GM21576 (cell line): Measurements from ENCODE around the gene CTSD.

Experiments
- ATAC-seq: cut with Tn5 transposase; IDR thresholded peaks from one replicate; pipeline ENCODE4 v1.9.1; 2021; ENCODE audit warnings: mild to moderate bottlenecking, moderate library complexity; ENCODE audit not compliant: unreplicated experiment

Gene CTSD

DNA sequence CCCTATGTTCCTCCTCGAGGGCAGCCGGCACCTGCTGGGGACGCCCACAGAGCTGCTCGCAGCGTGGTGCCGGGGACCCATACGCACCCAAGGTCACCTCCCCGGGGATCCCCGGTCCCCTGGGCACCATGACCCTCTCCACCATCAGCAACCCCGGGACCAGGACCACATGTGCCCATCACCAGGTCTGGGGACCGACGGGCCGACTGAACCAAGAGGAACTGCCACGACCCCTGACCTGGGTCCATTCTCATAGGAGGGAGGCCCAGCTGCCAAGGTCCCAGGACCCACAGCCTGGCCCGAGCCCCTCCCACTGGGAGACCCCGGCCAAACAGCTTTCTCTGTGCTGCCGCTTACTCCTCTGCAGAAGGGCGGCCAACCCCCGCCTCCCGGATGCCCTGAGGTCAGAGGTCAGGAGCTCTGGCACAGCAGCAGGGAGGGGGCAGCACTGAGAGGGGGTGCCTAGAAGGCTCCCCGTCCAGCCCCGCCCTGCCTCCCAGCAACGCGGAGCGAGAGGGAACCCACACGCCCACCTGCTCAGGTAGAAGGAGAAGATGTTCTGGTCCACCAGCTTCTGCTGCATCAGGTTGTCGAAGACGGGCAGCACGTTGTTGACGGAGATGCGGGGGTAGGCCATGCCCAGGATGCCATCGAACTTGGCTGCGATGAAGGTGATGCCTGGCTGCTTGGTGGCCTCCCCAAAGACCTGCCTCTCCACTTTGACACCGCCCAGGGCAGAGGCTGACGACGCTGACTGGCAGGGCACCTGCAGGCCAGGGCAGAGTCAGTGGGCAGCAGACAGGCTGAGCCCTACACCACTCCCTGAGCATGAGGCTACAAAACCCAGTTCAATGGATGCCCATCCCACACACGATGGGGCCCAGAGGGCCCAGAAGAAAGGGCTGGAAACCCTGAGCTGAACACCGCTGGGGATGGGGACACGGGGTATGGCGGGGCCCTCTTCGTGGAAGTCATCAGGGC is 6.6 kb downstream of the CTSD start:
- no peak for ATAC-seq

DNA sequence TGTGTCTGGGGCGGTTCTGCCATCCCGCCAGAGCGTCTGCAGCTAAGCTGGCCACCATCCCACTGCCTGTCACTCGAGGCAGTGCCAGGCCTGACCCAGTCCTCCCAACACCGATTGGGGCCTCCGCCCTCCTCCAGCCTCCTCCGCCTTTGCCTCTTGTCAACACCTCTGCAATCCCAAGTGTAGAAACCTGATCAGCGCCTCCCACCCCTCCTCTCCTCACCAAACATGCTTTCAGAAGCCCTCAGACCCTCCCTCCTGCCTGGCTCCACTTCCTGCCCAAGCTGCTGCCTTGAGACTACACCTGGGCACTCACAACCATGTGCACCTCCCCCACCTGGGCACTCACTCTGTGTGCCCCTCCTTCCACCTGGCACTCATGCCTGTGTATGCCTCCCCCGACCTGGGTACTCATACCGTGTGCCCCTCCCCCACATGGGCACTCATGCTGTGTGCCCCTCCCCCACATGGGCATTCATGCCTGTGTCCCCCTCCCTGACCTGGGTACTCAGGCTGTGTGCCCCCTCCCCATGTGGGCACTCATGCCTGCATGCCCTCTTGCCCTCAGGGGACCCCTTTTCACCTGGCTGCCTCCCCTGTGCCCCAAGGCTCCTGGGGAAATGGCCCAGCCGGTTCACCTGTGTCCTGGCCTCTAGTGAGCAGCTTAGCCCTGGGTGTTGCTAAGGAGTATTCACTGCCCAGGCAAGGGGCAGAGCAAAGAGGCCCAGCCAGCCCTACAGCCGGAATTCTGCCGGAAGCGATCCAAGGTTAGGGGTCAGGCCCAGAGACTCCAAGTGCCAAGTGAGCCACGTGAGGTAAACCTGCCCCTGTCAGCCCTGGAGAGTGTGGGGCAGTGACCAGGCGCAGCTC is 7.8 kb downstream of the CTSD start:
- ATAC-seq, result no peak

DNA sequence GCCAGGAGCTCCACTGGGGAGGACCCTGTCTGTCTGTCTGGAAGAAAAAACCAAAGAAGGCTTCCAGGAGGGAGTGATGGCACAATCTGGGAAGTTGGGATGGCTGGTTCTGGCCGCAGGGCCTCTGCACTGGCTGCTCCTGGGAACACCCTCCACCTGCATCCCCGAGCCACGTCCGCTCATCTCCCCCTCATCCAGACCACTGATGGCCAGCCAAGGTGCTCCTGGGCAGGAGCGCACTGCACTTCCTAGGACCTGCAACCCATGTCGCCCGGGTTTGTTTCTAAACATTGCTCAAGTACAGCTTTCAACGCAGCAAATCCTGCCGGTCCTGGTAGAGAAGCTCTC is 8.4 kb downstream of the CTSD start:
- ATAC-seq, result no peak

DNA sequence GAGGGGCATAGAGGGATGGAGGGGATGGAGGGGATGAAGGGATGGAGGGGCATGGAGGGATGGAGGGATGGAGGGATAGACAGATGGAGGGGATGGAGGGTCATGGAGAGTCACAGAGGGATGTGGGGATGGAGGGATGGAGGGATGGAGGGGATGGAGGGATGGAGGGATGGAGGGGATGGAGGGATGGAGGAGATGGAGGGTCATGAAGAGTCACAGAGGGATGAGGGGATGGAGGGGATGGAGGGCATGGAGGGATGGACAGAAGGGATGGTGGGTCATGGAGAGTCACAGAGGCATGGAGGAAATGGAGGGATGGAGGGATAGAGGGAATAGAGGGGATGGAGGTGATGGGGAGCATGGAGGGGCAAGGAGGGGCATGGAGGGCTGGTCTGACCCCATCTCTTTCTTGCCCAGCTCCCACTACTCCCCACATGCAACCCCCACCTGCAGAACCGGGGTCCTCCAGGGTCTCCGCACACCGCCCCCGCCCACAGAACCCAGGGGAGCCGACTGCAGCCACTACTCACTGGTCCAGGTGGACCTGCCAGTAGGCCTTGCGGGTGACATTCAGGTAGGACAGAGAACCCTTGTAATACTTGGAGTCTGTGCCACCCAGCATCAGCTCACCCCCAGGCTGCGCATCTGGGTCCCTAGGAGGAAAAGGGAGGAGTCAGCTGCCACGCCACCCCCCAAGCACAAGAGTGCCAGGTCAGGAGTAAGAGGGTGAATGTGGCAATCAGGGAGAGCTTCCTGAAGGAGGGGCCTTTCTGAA is 9.2 kb downstream of the CTSD start:
- ATAC-seq, result no peak

DNA sequence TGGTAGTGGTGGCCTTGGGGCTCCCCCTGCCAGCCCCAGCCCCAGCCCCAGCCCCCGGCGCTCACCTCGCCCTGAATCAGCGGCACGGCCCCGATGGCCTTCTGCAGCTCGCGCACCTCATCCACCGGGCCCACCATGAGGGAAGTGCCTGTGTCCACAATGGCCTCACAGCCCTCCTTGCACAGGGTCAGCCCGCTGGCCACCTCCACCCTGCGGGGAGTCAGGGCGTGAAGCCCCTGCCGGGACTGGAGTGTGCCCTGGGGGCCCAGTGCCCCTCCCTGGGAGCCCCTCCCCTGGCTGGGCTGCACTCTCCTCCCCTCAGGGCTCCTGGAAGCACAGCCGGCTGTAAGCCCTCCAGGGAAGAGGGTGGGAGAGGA is 9.8 kb downstream of the CTSD start:
- no peak for ATAC-seq

DNA sequence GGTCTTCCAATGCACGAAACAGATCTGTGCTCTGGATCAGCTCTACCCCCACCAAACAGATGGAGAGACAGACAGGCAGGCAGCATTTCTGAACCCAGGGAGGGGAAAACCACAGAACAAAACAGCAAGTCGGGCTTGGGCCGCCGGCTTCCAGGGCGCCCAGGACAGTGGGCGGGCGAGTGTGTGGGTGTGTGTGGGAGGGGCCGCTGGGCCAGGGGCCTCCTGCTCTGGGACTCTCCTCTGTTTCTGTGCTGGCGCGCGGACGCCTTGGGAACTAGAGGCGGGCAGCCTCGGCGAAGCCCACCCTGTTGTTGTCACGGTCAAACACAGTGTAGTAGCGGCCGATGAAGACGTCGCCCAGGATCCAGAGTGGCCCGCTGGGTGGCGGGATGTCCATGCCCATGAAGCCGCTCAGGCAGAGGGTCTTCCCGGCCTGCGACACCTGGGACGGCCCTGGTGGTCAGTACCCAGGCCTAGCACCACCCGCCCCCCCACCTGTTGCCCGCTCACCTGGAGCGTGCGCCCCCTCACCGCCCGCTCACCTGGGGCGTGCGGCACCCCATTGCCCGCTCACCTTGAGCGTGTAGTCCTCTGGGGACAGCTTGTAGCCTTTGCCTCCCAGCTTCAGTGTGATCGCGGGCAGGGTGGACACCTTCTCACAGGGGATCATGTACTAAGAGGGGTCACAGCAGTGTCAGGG is 10.3 kb downstream of the CTSD start:
- no peak for ATAC-seq

DNA sequence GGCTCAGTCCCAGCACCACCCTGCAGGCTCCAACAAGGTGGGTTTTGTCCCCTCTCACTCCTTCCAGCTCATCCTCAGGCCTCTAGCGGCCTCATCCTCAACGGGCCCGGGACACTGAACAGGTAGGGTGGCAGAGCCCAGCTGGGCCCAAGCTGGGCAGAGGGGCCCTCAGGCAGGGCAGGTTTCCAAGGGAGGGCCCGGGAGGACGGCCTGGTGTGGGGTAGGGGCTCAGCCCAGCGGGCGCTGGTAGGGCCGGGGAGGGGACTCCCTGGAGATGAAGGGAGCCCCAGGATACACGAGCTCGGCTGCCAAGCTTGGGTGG is 10.9 kb downstream of the CTSD start:
- no peak for ATAC-seq

DNA sequence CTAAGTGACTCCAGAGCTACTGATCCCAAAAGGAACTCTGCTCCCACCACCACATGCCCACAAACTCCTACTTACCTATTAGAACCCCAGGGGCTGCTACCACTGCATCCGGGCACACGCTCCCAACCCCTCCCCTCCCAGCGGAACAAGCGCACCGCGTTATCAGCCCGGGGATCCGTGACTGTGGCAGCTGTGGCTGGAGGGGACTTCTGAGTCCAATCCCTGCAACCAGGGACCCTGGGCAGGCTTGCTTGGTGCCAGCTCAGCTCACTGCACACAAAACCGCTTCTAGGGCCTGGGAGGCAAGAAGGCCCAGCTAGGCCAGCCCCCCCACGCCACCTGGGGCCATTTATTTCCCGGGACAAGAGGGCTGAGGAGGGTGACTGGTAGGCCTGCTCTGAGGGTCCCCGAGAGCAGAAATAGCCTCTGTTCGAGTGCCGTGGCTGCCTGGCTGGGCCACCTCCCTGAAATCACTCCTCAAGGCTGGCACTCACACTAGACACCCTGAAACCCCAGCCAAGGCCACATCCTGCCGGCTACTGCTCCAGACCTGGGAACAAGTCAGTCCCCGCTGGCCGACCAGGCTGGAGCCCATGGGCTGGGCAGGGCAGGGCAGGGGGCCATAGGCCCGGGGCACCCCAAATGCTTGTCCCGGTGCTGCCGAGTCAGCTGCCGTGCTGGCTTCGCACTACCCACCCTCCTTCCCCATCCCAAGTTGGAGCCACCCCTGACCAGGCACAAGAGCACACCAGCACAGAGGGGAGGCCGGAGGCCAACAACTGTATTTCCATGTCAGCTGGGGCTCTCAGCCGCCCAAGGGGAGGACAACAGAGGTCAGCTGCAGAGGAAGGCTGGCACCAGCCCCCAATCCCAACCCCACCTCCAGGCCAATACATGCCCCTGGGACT is 11.5 kb downstream of the CTSD start:
- ATAC-seq, result no peak

DNA sequence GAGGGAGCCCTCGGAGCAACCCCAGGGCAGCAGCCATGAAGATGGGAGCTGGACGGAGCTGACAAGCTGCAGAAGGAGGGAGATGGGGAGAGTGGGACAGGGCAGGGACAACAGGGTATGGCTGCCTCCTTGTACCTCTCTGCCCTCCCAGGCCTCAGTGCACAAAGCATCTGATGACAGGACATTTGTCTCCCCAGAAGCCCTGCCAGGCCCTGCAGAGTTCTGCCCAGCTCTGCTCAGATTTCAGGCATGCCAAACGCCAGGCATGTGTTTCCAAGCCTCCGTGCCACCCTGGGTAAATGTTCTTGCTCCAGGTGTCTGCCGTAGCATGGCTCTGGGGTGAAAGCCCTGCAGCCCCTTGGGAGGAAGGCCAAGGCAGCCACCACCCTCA is 12.2 kb downstream of the CTSD start:
- no peak for ATAC-seq

DNA sequence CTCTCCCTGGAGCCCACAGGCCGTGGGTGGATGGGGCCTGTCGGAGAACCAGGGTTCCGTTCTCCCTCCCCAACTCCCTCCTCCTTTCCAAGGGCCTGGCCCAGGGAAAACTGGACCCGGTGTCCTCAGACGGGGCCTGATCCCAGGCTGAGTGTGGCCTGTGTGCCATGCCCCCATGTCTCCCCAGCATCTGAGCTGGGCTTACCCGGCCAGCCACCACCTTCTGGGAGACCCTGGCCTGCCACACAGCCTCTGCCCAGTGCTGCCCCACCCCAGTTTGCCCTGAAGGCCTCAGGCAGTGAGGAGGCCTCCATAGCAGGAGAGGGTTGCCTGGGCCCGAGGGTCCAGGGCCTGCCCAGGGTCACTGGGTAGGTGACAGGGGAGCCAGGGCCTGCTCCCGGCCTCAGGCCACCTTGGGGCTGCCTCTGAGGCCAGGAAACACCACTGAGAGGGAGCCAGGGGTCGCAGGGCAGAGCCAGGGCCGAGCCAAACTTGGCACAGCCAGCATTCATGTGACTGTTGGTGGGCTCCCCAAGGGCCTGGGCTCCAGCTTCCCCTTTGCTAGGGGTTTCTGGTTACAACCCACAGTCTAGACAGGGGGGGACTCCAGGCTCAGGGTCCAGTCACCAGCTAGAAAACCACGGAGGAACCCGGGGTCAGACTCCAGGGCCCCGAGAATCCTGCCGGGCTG is 12.7 kb downstream of the CTSD start:
- ATAC-seq, result no peak

DNA sequence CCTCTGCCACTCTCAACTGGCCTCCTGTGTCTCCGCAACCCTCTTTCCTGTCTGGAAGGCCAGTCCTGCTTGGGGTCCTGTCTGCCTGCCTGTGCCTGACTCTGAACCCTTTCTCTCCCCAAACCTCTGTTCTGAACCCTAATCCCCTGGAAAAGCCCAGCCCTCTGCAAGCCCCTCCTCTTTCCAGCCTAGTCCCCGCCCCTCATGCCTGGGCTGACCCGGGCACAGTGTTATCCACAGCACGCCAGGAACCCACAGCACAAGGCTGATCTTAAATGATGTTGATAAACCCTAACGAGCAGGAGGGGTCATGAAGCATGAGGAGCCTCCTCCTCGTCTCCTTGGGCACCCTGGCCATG is 13.3 kb downstream of the CTSD start, which contains the start of gene IFITM10:
IFITM10 (minus strand) TSS at position 115 of the 359 bp plus-strand sequence. CDS start 153 bp downstream, outside the sequence.
- ATAC-seq, result no peak

DNA sequence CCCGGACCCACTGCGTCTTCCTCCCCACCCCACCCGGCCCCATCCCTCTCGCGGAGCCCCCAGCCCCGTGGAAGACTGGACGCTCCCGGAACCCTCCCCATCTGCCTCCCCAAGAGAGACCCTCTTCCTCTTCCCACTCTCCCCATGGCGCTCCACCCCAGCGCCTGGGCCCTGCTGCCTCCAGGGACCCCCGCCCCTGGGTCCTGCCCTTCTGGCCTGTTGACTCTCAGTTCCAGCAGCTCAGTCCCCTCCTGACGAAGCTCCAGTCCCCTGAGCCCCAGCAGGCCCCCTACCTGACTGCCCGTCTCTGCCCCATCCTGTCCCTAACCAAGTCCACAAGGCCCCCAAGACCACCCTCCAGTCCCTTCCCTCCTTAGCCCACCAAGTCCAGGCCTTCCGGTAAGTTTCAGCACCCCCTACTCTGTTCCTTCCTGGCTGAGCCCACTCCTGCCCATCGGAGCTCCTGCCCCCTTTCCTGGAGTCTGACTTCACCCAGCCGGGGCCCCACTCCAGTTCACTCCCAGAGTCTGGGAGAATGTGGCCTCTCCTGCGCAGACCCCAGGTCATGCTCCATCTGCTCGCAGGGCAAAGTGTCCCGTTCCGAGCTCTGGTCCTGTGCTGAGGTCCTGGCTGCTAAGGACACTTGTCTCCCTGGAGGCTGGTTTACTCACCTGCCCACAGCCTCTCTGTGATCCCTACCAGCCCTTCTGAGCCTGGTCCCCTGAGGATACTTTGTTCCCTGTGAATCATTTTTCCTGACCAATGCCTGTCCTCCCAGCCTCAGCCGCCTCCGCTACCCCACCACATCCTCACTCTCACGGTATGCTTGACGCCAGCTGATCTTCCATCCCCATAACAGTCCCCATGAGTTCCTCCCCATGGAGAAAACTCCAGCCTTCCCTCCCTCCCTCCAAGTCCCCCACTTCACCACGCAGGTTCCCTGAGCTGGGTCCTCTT is 14.1 kb downstream of the CTSD start:
- no peak for ATAC-seq

DNA sequence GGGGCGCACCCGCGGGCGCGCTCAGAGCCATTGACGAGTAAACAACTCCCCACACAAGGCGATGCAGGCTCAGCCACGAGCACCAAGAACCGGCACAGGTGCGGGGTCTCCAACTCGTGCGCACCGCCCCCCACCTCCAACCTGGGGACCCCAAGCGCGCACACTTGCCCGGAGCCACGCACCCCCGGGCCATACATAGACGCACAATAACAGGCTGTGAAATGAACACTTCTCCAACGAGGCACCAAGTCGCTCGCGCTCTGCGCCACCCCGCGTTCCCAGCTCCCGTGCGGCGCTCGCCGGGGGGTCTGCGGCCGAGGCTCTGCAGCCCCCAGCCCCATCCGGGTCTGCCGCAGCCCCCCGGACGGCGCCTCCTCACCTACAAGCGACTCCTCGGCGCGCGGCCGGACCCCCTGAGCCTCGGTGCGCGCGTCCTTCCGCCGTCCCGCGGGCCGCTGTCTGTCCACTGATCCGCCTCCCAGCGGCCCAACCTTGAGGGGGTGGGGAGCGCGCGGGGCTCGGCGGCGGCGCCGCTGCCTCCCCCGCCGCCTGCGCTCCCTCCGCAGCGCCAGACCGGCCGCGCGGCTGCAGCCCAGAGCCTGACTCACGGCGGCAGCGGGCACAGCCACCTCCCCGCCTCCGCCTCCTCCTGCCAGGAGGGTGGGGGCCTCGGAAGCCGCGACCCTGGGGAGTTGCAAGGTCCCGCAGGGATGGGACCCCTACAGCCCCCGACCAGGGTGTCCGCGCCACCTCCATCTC is 14.9 kb downstream of the CTSD start:
- ATAC-seq, result no peak

DNA sequence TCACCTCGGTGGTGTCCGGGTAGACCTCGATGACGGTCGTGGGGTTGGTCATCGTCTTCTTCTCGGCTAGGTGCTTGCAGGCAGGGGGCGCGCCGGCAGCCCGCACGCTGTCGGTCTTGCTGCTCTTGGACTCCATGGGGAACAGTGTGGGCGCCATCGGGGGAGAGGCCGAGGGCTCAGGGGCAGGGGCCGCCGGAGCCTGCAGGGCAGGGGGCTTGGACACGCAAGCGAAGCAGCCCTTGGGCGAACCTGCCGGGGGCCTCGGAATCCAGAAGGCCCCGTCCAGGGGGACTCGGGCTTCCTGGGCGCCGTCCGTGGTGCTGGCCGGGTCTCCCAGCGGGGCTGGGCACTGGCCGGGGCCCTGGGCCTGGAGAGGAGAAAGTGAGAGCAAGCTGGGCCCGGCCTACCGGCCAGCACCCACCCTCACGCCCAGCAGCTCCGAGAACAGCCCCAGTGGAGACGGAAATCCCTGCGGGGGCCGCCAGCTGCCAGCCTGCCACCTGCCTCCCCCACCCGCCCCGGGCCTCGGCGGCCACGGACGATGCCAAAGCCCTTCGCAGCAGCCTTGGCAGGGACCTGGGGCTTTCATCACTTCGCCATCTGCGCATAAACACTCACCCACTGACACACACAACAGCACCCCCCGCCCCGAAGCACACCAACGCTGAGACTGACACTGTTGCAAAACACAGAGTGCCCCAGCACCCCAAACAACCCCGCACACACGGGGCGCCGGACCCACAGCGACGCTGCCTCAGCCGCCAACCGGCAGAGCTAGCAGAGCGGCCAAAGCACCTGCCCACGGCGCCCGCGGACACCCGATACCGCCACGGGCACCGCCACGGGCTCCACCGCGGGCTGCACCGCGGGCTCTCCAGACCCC is 15.7 kb downstream of the CTSD start:
- no peak for ATAC-seq

DNA sequence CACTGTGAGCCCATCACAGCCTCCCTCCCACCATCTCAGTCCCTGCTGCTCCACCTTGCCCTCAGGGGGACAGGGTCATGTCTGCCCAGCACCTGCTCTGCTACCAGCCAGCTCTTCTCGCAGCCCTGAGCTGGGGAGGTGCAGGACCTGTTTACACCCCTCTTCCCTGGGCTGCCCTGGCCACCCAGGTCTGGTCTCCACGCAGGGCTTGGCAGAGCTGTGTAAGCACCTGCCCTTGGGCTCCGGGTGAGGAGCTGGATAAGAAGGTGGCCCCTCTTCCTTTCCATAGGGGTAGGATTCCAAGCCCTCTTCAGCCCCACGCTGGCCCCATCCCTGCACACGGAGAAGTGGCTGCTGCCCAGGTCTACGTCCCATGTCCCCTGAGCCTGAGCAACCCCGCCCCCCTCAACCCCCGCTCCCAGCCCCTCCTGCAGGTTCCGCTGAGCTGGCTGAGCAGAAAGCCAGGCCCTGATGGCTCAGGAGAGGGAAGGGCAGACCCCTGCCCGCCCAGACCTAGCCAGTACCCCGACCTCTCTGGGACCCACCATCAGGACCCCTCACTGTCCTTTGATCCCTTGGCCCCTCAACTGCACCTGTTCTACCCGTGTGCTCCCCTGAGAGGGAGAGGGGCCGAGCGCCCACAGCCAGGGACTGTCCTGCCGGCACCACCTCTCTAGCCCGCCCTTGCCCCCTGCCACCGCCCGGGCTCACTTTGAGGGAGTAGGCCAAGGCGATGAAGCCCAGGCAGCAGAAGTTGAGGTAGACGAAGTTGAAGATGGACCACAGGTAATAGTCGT is 16.6 kb downstream of the CTSD start:
- no peak for ATAC-seq
